ENCODE data around the gene MAX.

- TF ChIP-seq POLR2A (IDR thresholded peaks at IDR 0.05) (no peak), CTCF (IDR thresholded peaks at IDR 0.05) (no peak), POLR2AphosphoS5 (IDR thresholded peaks at IDR 0.05) (no peak)
These were observed 73.4 kb downstream of the MAX start for GRCh38 chr14:65028937-65029336.
